HG03575 (cell line): Measurements from ENCODE around the gene MED12L.
"Not testable (repeated sequence)": the region's sequence is repeated elsewhere in the genome, so short reads cannot be mapped to it uniquely, and the experiment has no call there.

Source experiments
- ATAC-seq: cut with Tn5 transposase; IDR thresholded peaks from one replicate; pipeline ENCODE4 v1.9.1; 2021; ENCODE audit not compliant: unreplicated experiment, insufficient number of reproducible peaks, low FRiP score; ENCODE audit errors: extremely low read depth

The MED12L gene

GRCh38 chr3:151377768-151378385, 292.4 kb downstream of the MED12L start:
- ATAC-seq: peak; percentile 49

- ATAC-seq: no peak
Measured at GRCh38 chr3:151379083-151379734, 293.7 kb downstream of the MED12L start.

DNA sequence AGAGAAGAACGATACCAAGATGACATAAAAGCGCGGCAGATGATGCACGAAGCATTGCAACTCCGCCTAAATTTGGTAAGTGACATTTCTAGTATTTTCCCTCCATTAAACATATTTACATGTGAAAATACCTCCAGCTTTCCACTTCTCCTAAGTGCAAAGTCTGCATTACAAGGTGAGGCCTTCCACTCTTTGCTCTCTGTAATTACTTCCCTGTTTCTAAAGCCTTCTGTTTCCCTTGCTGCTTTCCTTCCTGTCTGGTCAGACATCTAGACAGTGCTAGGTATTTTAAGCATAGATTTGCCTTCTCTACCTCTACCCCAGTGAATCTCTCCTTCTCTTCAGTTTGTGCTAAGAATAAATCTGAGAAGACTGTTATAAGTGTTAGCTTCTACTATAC, 297.2 kb downstream of the MED12L start:
- ATAC-seq: no peak

DNA sequence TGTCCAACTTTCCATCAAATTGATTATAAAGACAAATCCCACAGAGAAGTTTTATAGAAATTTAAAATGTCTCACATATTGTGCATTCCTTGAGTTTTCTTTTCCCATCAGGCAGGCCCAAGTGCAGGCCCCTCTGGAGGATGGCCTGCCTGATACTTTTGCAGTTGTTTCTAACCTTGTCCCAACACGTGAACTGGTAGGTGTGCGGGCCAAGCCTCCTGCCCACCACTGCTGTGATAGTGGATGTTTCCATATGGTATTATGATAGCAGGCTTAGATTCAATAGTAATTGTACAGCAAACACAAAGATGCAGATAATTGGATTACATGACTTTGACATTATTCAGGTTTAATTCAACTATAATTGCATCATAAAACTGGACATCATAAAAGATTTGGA, 297.6 kb downstream of the MED12L start:
- no peak for ATAC-seq

DNA sequence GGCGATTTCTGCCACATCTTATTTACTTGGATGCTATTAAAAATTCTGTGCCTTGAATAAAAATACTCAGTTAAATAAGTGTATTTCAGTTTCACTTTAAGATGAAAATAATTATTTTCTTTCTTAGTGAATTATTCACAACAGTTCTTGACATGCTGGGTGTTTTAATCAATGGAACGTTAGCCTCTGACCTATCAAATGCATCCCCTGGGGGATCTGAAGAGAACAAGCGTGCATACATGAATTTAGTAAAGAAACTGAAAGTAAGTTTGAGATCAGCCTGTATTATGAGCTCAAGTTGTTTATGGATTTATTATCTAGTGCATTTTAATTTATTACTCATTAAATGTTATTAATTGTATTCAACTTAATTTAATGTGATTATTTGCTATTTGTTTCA, 298.5 kb downstream of the MED12L start:
- ATAC-seq: no peak

DNA sequence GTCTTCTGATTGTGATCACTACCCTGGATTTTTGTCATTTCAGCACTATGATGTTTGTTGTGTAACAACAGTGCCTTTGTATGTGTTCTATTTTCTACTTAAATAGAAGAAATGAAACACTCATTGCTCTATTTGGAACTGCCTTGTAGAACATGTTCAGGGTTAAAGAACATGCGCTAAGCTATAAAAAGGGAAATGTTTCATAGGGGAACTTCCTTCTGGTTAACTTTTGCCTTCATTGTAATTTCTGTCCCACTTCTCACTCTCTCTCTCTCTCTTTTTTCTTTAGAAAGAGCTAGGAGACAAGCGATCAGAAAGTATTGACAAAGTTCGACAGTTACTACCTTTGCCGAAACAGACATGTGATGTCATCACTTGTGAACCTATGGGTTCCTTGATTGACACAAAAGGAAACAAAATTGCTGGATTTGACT, 299.3 kb downstream of the MED12L start, which contains the start of gene P2RY12:
P2RY12 (minus strand) TSS at position 13 of the 434 bp plus-strand sequence. CDS start 45,908 bp downstream, outside the sequence.
- peak; percentile 50 for ATAC-seq

GRCh38 chr3:151386056-151386455, 300.6 kb downstream of the MED12L start:
- ATAC-seq: no peak

GRCh38 chr3:151387432-151387831, 302.0 kb downstream of the MED12L start:
- no peak for ATAC-seq

- ATAC-seq: no peak
Measured at GRCh38 chr3:151387842-151388241, 302.4 kb downstream of the MED12L start.

- ATAC-seq: no peak
Measured at GRCh38 chr3:151391720-151392119, 306.3 kb downstream of the MED12L start.

DNA sequence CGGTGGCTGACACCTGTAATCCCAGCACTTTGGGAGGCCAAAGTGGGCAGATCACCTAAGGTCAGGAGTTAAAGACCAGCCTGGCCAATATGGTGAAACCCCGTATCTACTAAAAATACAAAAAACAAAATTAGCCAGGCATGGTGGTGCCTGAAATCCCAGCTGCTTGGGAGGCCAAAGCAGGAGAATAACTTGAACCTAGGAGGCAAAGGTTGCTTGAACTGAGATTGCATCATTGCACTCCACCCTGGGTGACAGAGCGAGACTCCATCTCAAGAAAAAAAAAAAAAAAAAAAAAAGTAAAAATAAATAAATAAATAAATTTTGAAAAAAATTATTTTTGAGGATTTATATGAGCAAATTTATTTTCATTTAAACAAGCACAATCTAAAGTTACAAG, 306.7 kb downstream of the MED12L start:
- ATAC-seq: not testable (repeated sequence)

DNA sequence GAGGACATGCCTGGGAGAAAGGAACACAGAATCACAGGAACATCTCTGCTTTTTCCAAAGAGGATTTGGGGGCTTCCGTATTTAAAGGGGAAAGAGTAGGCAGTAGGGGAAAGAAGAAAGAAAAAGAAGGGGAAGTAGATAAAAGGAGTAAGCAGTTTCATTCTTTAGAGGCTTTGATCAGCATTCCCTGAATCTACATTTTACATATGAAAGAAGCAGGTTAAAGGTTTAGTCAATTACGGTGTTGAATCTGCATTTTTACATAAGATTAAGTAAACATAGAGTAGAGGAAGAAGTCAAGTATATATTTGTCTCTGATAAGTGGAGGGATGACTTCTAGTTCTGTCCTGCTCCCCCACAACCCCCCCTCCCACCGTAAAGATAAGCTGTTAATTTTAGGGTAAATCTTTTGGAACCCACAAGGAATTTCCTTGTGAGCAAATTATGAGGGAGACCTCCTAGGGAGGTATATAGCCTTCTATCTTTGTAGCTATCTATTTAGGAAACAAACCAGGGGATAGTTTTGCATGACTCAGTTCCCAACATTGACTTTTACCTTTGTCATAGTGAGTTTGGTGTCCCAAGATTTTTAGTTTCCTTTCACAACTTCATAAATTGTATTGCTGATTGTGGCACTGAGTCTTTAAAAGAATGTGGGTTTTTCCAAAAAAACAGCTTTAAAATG, 307.8 kb downstream of the MED12L start:
- ATAC-seq: no peak

GRCh38 chr3:151393941-151394340, 308.5 kb downstream of the MED12L start:
- no peak for ATAC-seq

GRCh38 chr3:151394611-151395010, 309.1 kb downstream of the MED12L start:
- ATAC-seq: no peak

DNA sequence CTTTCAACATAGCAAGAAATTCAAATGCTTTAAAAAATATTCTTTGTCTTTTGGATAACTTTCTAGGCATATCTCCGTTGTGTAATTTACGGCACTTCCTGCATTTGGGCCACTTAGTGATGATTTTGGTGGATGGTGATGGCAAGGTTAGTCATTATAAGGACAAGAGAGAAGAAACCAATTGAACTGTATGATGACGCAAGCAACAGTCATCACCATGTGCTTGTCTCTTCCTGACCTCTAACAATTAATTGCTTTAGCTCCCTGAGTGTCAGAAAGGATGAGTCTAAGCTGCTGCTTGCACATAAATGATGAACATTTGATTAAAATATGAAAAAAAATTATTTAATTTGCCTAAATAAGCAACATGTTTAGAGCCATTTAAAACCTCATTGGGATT, 310.3 kb downstream of the MED12L start:
- no peak for ATAC-seq

- ATAC-seq: peak; percentile 88
Measured at GRCh38 chr3:151398895-151399294, 313.4 kb downstream of the MED12L start.

- ATAC-seq: no peak
Measured at GRCh38 chr3:151400341-151400740, 314.9 kb downstream of the MED12L start.

DNA sequence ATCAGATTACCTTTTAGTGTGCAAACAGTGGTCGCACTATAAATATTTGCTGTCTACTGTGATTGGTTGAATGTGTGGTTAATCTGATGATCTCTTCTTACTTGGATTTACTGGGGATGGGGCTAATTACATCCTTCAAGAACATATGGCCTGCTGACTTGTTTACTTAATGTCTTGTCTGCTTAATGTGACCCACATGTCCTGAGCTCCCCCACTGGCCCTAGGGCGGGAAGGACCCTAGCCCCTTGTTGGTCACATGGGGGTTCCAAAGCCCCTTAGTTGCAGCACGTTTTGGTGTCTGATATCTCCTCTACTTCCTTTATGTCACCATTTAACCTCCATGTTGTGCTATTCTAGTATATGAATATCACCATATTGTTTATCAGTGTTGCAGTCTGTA, 316.9 kb downstream of the MED12L start:
- no peak for ATAC-seq

DNA sequence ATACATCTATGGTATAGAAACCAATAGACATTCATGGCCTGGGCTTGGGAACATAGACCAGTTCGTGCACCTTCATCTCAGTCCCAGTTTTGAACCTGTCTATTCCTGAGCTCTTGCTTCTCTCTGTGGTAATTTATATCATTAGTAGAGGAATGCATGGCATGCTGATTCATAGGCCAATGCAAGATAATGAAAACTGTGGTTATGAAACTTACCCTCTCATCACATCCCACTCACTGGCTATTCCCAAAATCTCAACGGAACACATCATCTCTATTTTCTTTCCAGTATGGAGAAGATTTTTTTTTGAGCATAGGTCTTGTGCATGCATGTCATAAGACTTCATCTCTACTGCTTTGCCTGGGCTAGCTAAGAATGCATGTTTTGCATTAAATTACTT, 317.8 kb downstream of the MED12L start:
- no peak for ATAC-seq

DNA sequence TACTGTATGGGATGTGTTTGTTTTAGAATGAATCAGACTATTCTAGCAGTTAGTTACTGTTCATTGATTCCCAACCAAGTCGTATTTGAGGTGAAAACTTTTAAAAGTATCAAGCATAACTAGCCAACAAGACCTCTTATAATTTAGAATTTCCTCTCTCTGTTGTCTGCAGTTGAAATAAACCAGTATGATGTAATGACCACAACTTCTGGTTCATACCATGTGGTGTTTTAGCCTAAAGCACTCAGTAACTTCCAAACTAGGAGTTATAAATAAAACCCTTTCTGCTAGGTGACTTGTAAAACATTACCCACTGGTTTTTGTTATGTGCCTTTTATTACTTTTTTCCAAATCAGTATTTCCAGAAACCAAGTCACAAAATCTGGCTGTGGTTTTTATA, 318.9 kb downstream of the MED12L start:
- no peak for ATAC-seq
